Cardiac muscle cell (in vitro differentiated cells and primary cell): ENCODE measurements around the gene TMEM132D. TPM values are rescaled to one million over a fixed set of nuclear protein-coding genes. Genes with fewer than 3 reads are reported as not detected.

ENCODE experiments used
- DNase-seq, 2 donors: peaks; one replicate each; pipeline versions ENCODE4 v3.0.0 to v3.0.0-alpha.2; 2010 to 2017; ENCODE audit warnings: low read depth in 1 of 2, low spot score in 1 of 2
- H3K27ac ChIP-seq: fragments of 200-600 bp; sonication (generic); 2 replicates; pipeline ENCODE4 v1.5.1; 2016
- H3K27me3 ChIP-seq: fragments of 200-600 bp; sonication (generic); 2 replicates; pipeline ENCODE4 v1.6.0; 2016; ENCODE audit warnings: control low read depth
- H3K36me3 ChIP-seq: fragments of 200-600 bp; sonication (generic); 2 replicates; pipeline ENCODE4 v1.5.1; 2016; ENCODE audit warnings: control low read depth
- H3K4me1 ChIP-seq: fragments of 200-600 bp; sonication (generic); 2 replicates; pipeline ENCODE4 v1.8.1; 2017; ENCODE audit warnings: low read depth, mild to moderate bottlenecking, mixed run types
- H3K4me3 ChIP-seq: fragments of 200-600 bp; sonication (generic); 2 replicates; pipeline ENCODE4 v1.5.1; 2016; ENCODE audit warnings: mild to moderate bottlenecking
- H3K9me3 ChIP-seq: fragments of 200-600 bp; sonication (generic); 2 replicates; pipeline ENCODE4 v1.5.1; 2017; ENCODE audit warnings: low read depth, mild to moderate bottlenecking, control low read depth
- polyA plus RNA-seq: library from polyadenylated mRNA; unstranded; fragments of >200 nt; fragmentation: Nextera tagmentation; extraction: Ambion mirVana; gene quantifications from 2 replicates; pipeline ENCODE4 v1.2.1, GENCODE V29; 2016
- total RNA-seq: library from RNA; depleted of rRNA; stranded (reverse); fragments of >200 nt; gene quantifications from 2 replicates; pipeline ENCODE4 v1.2.3, GENCODE V29; 2016
- TF ChIP-seq, protein P1 (sequence below): IDR thresholded peaks from 2 replicates; pipeline ENCODE4 v1.5.1; 2012; ENCODE audit warnings: low read depth, mild to moderate bottlenecking, low read length

Gene TMEM132D
- total and polyA plus RNA-seq, 2 experiments from 2014 or later = 0.03 TPM; not detected in 1

DNA sequence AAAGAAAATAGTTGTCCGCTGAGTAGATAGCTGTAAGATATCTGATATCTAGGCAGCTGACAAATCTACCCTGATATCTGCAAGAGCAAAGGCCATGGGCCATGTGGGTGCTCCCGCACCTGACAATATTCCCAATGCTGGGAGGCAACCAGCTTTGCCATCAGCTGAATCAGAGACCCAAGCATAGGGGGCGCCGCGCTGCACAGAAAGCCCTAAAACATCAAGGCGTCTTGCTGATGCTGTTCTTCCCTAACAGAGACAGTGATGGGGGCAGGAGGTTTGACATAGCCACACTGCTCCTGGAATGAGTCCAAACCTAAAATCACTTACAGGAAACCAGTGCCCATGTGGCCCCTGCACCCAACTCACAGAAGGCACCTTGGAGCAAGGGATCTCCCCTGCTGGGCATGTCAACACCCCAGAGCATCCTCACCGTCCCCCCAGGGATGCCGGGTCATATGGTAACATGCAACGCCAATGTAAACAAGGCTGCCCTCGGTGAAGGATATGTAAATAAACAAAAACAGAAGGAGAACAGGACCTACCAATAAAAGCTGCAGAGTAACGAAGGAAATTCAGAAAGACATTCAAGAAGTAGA is 199.5 kb downstream of the TMEM132D start:
- Histone ChIP-seq H3K27me3 (no peaks in the 10 kb centered on the region), H3K36me3 (no peaks in the 10 kb centered on the region), H3K4me3 (no peak overlapping the region), H3K9me3 (no peaks in the 10 kb centered on the region), H3K4me1 (no peaks in the 10 kb centered on the region), H3K27ac (no peak overlapping the region)
- TF ChIP-seq, protein P1, sequence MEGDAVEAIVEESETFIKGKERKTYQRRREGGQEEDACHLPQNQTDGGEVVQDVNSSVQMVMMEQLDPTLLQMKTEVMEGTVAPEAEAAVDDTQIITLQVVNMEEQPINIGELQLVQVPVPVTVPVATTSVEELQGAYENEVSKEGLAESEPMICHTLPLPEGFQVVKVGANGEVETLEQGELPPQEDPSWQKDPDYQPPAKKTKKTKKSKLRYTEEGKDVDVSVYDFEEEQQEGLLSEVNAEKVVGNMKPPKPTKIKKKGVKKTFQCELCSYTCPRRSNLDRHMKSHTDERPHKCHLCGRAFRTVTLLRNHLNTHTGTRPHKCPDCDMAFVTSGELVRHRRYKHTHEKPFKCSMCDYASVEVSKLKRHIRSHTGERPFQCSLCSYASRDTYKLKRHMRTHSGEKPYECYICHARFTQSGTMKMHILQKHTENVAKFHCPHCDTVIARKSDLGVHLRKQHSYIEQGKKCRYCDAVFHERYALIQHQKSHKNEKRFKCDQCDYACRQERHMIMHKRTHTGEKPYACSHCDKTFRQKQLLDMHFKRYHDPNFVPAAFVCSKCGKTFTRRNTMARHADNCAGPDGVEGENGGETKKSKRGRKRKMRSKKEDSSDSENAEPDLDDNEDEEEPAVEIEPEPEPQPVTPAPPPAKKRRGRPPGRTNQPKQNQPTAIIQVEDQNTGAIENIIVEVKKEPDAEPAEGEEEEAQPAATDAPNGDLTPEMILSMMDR = no peak
- no peak for DNase-seq

DNA sequence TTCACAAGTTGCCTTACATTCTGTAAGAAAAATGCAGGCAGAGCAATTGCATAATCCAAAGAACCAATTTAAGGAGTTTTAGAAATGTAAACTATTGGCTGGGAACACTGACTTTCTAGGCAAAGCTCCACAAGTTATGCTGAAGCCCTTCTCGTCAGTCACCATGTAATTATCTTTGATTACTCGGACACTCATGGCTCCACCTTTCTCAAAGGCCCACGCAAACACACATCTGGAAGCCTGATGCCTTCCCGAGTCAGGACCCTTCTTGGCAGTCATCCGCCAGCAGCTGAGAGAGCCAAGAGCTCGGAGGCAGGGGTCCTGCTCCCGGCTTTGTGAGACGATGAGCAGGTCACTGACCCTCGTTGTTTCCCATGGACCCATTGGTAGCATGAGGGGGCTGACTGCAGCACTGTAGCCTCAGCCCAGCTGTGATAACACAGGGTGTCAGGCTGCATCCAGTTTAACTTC is 202.2 kb downstream of the TMEM132D start:
- DNase-seq = no peak
- H3K36me3 ChIP-seq = no peaks in the 10 kb centered on the region
- no peaks in the 10 kb centered on the region for H3K4me1 ChIP-seq
- H3K4me3 ChIP-seq = no peak overlapping the region
- no peaks in the 10 kb centered on the region for H3K9me3 ChIP-seq
- H3K27ac ChIP-seq = no peak overlapping the region
- TF ChIP-seq, protein P1 = no peak
- H3K27me3 ChIP-seq = no peaks in the 10 kb centered on the region

DNA sequence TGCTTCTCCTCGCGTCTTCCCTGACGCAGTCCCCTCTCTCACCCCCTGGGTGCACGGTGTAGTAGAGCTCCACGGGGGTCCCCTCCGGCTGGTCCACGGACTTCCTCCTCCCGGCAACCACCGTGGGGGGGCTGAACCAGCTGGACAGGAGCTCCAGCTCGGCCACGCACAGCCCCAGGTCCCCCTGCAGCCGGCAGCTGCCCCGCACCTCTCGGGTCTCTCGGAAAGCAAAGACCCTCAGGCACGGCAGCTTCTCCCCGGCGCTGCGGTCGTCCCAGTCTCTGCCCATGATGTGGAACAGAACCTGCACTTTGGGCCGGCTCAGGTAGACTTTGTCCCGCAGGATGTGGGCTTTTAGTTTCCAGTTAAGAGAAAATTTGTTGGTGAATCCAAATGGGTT is 203.8 kb downstream of the TMEM132D start:
- Histone ChIP-seq H3K36me3 (no peaks in the 10 kb centered on the region), H3K27me3 (no peaks in the 10 kb centered on the region), H3K4me3 (no peak overlapping the region), H3K4me1 (no peaks in the 10 kb centered on the region), H3K27ac (no peak overlapping the region), H3K9me3 (no peaks in the 10 kb centered on the region)
- TF ChIP-seq, protein P1 = no peak
- DNase-seq = no peak

DNA sequence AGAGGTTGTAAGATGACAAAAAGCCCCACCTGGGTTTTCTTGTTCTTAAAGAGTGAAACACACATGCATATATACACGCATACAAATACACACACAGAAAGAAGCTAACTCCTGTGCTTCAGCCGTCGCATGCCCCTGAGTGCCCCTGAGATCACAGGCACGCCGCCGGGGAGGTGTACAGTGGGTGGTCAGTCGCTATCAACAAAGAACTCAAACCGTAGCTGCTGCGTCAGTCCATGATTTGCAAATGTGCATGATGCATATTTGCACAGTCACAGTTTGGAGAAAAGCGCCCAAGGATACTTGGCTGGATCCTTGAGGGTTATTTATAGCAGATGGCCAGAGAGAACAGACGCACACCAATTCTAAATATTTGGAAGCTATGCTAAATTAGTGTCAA is 206.9 kb downstream of the TMEM132D start:
- no peaks in the 10 kb centered on the region for H3K27me3 ChIP-seq
- no peak overlapping the region for H3K4me3 ChIP-seq
- no peaks in the 10 kb centered on the region for H3K4me1 ChIP-seq
- no peaks in the 10 kb centered on the region for H3K36me3 ChIP-seq
- no peak overlapping the region for H3K27ac ChIP-seq
- no peaks in the 10 kb centered on the region for H3K9me3 ChIP-seq
- TF ChIP-seq, protein P1 = no peak
- no peak for DNase-seq

DNA sequence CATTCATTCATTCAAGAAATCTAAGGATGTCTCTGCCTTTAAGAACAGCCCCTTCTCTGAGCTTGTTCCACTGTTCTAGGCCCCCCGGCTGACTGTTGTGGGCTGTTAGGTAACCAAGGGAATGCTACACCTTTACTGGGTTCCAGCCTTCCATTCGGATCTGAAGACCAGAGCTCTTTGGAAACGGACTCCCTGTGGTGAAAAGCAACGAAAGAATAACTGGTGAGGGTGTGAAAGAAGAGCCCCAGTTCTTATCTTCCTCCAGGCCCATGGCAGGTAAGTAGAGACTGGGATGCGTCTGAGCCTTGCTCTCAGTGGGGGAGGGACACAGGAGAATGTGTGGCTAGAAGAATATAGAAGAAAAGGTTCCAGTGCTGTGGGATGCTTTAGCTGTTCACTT is 207.4 kb downstream of the TMEM132D start:
- no peaks in the 10 kb centered on the region for H3K36me3 ChIP-seq
- H3K9me3 ChIP-seq = no peaks in the 10 kb centered on the region
- H3K4me3 ChIP-seq = no peak overlapping the region
- TF ChIP-seq, protein P1 = no peak
- no peak overlapping the region for H3K27ac ChIP-seq
- no peaks in the 10 kb centered on the region for H3K4me1 ChIP-seq
- no peak for DNase-seq
- no peaks in the 10 kb centered on the region for H3K27me3 ChIP-seq
